Heart left ventricle (tissue), 13 donors: ENCODE data around the gene ADGRL3.
"Not testable (repeated sequence)": the region's sequence is repeated elsewhere in the genome, so short reads cannot be mapped to it uniquely, and the experiment has no call there.

Experiments
- CTCF ChIP-seq, 12 donors: fragments of 200-600 bp; sonication (generic) in 4 of 12; IDR thresholded peaks; one replicate each; pipeline versions ENCODE4 v1.5.0 to v1.8.0; 2018 to 2022; ENCODE audit warnings: antibody characterized with exemption in 12 of 12, mild to moderate bottlenecking in 5 of 12
- POLR2A ChIP-seq, 2 donors: fragments of 450-650 bp; IDR thresholded peaks; one replicate each; pipeline ENCODE4 v1.6.1; 2017; ENCODE audit warnings: antibody characterized with exemption in 2 of 2, mild to moderate bottlenecking in 2 of 2, moderate library complexity in 2 of 2
- donor health status: ischemic (EF 13 %, LVEDD 7.1; RV severe dilation, severe dysfunction).
- donor health status: DM: no; HTN: yes; CAD: no.
- donor health status: DM: no; HTN: no; CAD: no.
- donor health status: ischemic (EF 25% LVEDD 6.9; RV normal size, moderate dysfunction).
- donor health status: ischemic (EF 25% LVEDD 5.7; RV mildly dilated, moderate dysfunction).
- donor health status: ischemic (EF 35%, LVEDD 5.7; RV mildly dilated, moderate dysfunction).
- donor health status: nonischemic (EF 11% LVEDD 7.7; RV severe dilation, severe dysfunction).
- donor health status: DM: yes; HTN: yes; CAD: no.
- donor health status: PGD.
- donor health status: ischemic (EF 29% LVEDD 5.4; RV normal size, mild dysfunction).
- donor health status: nonischemic (EF 23%, LVEDD 6.1; RV moderate dilation, normal function).

DNA sequence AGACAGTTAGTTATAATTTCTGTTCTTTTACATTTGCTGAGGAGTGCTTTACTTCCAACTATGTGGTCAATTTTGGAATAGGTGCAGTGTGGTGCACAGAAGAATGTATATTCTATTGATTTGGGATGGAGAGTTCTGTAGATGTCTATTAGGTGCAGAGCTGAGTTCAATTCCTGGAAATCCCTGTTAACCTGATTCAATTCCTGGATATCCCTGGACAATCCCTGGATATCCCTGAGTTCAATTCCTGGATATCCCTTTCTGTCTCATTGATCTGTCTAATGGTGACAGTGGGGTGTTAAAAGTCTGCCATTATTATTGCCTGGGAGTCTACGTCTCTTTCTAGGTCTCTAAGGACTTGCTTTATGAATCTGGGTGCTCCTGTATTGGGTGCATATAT, 557.9 kb downstream of the ADGRL3 start:
- not testable (repeated sequence) for TF ChIP-seq CTCF, POLR2A (IDR thresholded peaks at IDR 0.05)
